ENCODE measurements around the gene MYH11.

Gene MYH11

DNA sequence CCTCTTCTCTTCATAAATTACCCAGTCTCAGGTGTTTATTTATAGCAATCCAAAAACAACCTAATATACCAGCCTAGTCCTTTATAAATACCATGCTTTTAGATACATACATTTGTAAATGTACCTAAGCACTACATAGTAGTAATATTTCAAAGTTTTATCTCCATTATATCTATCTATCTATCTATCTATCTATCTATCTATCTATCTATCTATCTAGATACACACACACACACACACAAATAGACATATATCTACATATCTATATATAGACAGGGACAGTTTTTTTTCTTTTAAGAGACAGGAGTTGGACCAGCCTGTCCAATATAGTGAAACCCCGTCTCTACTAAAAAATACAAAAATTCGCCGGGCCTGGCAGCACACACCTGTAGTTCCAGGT is 25.7 kb upstream of the MYH11 start:
- no peak for TF ChIP-seq TCF12 (IDR thresholded peaks at IDR 0.05; ENCODE audit: low read depth)
- no peak for TF ChIP-seq CREB1 (IDR thresholded peaks at IDR 0.05; ENCODE audit: low read depth)
- TF ChIP-seq NFIC (IDR thresholded peaks at IDR 0.05): no peak
- TF ChIP-seq YY1 (IDR thresholded peaks at IDR 0.05; ENCODE audit: low read depth): no peak
- no peak for TF ChIP-seq EGR1 (IDR thresholded peaks at IDR 0.05)
- no peak for TF ChIP-seq ZBTB7A (IDR thresholded peaks at IDR 0.05; ENCODE audit: low read depth)
- TF ChIP-seq EP300 (IDR thresholded peaks at IDR 0.05; ENCODE audit: borderline replicate concordance): no peak
- TF ChIP-seq, protein P1, sequence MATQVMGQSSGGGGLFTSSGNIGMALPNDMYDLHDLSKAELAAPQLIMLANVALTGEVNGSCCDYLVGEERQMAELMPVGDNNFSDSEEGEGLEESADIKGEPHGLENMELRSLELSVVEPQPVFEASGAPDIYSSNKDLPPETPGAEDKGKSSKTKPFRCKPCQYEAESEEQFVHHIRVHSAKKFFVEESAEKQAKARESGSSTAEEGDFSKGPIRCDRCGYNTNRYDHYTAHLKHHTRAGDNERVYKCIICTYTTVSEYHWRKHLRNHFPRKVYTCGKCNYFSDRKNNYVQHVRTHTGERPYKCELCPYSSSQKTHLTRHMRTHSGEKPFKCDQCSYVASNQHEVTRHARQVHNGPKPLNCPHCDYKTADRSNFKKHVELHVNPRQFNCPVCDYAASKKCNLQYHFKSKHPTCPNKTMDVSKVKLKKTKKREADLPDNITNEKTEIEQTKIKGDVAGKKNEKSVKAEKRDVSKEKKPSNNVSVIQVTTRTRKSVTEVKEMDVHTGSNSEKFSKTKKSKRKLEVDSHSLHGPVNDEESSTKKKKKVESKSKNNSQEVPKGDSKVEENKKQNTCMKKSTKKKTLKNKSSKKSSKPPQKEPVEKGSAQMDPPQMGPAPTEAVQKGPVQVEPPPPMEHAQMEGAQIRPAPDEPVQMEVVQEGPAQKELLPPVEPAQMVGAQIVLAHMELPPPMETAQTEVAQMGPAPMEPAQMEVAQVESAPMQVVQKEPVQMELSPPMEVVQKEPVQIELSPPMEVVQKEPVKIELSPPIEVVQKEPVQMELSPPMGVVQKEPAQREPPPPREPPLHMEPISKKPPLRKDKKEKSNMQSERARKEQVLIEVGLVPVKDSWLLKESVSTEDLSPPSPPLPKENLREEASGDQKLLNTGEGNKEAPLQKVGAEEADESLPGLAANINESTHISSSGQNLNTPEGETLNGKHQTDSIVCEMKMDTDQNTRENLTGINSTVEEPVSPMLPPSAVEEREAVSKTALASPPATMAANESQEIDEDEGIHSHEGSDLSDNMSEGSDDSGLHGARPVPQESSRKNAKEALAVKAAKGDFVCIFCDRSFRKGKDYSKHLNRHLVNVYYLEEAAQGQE (IDR thresholded peaks at IDR 0.05; ENCODE audit: low read depth): no peak
- no peak for TF ChIP-seq TAF1 (IDR thresholded peaks at IDR 0.05; ENCODE audit: low read depth)
- no peak for TF ChIP-seq CEBPB (IDR thresholded peaks at IDR 0.05)
- no peak for TF ChIP-seq RAD21 (IDR thresholded peaks at IDR 0.05; ENCODE audit: low read depth)
- no peak for TF ChIP-seq TEAD4 (IDR thresholded peaks at IDR 0.05)
- no peak for TF ChIP-seq FOXM1 (IDR thresholded peaks at IDR 0.05; ENCODE audit: borderline replicate concordance, low read depth)
- TF ChIP-seq, protein P2, sequence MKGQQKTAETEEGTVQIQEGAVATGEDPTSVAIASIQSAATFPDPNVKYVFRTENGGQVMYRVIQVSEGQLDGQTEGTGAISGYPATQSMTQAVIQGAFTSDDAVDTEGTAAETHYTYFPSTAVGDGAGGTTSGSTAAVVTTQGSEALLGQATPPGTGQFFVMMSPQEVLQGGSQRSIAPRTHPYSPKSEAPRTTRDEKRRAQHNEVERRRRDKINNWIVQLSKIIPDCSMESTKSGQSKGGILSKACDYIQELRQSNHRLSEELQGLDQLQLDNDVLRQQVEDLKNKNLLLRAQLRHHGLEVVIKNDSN (IDR thresholded peaks at IDR 0.05): no peak
- TF ChIP-seq, protein P3, sequence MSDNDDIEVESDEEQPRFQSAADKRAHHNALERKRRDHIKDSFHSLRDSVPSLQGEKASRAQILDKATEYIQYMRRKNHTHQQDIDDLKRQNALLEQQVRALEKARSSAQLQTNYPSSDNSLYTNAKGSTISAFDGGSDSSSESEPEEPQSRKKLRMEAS (IDR thresholded peaks at IDR 0.05): no peak

DNA sequence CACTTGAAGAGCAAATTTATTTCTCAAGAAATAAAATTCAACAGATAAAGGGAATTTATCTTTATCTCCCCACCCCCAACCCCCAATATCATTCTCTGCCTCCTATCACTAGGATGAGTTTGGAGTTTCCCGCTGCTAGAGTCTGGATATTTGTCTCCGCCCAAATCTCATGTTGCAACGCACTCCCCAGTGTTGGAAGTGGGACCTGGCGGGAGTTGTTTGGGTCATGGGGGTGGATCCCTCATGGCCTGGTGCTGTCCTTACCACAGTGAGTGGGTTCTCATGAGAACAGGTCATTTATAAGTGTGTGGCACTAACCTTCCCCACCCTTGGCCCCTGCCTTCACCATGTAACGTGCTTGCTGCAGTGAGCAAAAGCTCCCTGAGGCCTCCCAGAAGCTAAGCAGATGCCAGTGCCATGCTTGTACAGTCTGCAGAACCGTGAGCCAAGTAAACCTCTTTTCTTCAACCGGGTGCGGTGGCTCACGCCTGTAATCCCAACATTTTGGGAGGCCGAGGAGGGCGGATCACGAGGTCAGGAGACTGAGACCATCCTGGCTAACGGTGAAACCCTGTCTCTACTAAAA is 25.1 kb upstream of the MYH11 start:
- TF ChIP-seq EP300 (IDR thresholded peaks at IDR 0.05; ENCODE audit: borderline replicate concordance) (no peak), TCF12 (IDR thresholded peaks at IDR 0.05; ENCODE audit: low read depth) (no peak), CEBPB (IDR thresholded peaks at IDR 0.05) (no peak), EGR1 (IDR thresholded peaks at IDR 0.05) (no peak), ZBTB7A (IDR thresholded peaks at IDR 0.05; ENCODE audit: low read depth) (no peak), FOXM1 (IDR thresholded peaks at IDR 0.05; ENCODE audit: borderline replicate concordance, low read depth) (no peak), NFIC (IDR thresholded peaks at IDR 0.05) (no peak), YY1 (IDR thresholded peaks at IDR 0.05; ENCODE audit: low read depth) (no peak), CREB1 (IDR thresholded peaks at IDR 0.05; ENCODE audit: low read depth) (no peak), RAD21 (IDR thresholded peaks at IDR 0.05; ENCODE audit: low read depth) (no peak), TAF1 (IDR thresholded peaks at IDR 0.05; ENCODE audit: low read depth) (no peak), TEAD4 (IDR thresholded peaks at IDR 0.05) (no peak)
- TF ChIP-seq, protein P3 (IDR thresholded peaks at IDR 0.05): no peak
- TF ChIP-seq, protein P1 (IDR thresholded peaks at IDR 0.05; ENCODE audit: low read depth): no peak
- TF ChIP-seq, protein P2 (IDR thresholded peaks at IDR 0.05): no peak

DNA sequence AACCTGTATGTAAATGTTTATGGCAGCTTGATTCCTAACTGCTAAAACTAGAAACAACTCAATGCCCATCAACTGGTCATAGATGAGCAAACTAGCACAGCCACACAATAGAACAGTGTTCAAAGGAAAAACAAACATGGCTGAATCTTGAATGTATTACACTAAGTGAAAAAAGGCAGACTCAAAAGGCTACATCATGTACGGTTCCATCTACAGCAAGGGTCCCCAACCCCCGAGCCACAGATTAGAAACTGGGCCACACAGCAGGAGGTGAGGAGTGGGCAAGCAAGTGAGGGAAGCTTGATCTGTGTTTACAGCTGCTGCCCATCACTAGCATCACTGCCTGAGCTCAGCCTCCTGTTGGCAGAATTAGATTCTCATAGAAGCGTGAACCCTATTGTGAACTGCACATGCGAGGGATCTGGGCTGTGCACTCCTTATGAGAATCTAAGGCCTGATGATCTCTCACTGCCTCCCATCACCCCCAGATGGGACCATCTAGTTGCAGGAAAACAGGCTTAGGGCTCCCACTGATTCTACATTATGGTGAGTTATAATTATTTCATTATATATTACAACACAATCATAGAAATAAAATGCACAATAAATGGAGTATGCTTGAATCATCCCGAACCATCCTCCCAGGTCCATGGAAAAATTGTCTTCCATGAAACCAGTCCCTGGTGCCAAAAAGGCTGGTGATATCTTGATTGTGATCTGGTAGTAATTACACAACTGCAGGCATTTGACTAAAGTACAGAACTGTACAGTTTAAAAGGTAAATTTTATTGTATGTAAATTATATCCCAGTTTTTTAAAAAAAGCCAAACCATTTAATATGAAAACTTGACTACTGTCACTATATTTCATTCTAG is 23.8 kb upstream of the MYH11 start:
- TF ChIP-seq, protein P1 (IDR thresholded peaks at IDR 0.05; ENCODE audit: low read depth): no peak
- TF ChIP-seq CREB1 (IDR thresholded peaks at IDR 0.05; ENCODE audit: low read depth) (no peak), YY1 (IDR thresholded peaks at IDR 0.05; ENCODE audit: low read depth) (no peak), CEBPB (IDR thresholded peaks at IDR 0.05) (no peak), FOXM1 (IDR thresholded peaks at IDR 0.05; ENCODE audit: borderline replicate concordance, low read depth) (no peak), TAF1 (IDR thresholded peaks at IDR 0.05; ENCODE audit: low read depth) (no peak), RAD21 (IDR thresholded peaks at IDR 0.05; ENCODE audit: low read depth) (no peak), EP300 (IDR thresholded peaks at IDR 0.05; ENCODE audit: borderline replicate concordance) (no peak), NFIC (IDR thresholded peaks at IDR 0.05) (no peak), TEAD4 (IDR thresholded peaks at IDR 0.05) (no peak)
- TF ChIP-seq, protein P3 (IDR thresholded peaks at IDR 0.05): no peak
- TF ChIP-seq, protein P2 (IDR thresholded peaks at IDR 0.05): no peak

Data from Ishikawa (cell line).